Cardiac fibroblast (primary cell): Measurements from ENCODE around the gene COX19.
"Not testable (repeated sequence)": the region's sequence is repeated elsewhere in the genome, so short reads cannot be mapped to it uniquely, and the experiment has no call there.

ENCODE experiments used
- DNase-seq, 2 donors: peaks; one replicate each; pipeline versions ENCODE4 v3.0.0 to v3.0.0-alpha.2; 2010; ENCODE audit warnings: low read depth in 2 of 2
- H3K4me3 ChIP-seq, 2 donors: replicated peaks in 1 of 2; 1 replicate in 1 of 2; 2 replicates in 1 of 2; pipeline ENCODE4 v1.5.1; 2011; ENCODE audit warnings: low read depth in 2 of 2, low read length in 2 of 2, mild to moderate bottlenecking in 2 of 2, moderate library complexity in 1 of 2
- CTCF ChIP-seq: IDR thresholded peaks from one replicate; pipeline ENCODE4 v1.5.1; 2011; ENCODE audit warnings: low read depth, mild to moderate bottlenecking, low read length, inconsistent platforms

COX19 gene

GRCh38 chr7:962401-963081, 12.8 kb downstream of the COX19 start:
- no peak overlapping the region for H3K4me3 ChIP-seq
- DNase-seq, result no peak
- no peak for TF ChIP-seq CTCF

- TF ChIP-seq CTCF, result no peak
- no peak for DNase-seq
- no peak overlapping the region for H3K4me3 ChIP-seq
These were observed 13.6 kb downstream of the COX19 start for GRCh38 chr7:961546-962400.

GRCh38 chr7:960972-961371, 14.4 kb downstream of the COX19 start:
- not testable (repeated sequence) for H3K4me3 ChIP-seq
- peak in 1 of 2 donors; percentile 42 for DNase-seq

- no peak overlapping the region for H3K4me3 ChIP-seq
- no peak for DNase-seq
- no peak for TF ChIP-seq CTCF
These were observed 15.0 kb downstream of the COX19 start for GRCh38 chr7:960269-960871.

GRCh38 chr7:959740-960139, 15.6 kb downstream of the COX19 start:
- DNase-seq, H3K4me3 ChIP-seq: not testable (repeated sequence)

- no peak for TF ChIP-seq CTCF
- DNase-seq, result no peak
- H3K4me3 ChIP-seq, result no peak overlapping the region
These were observed 16.1 kb downstream of the COX19 start for GRCh38 chr7:959271-959670.

GRCh38 chr7:958221-959200, 16.8 kb downstream of the COX19 start:
- no peak for TF ChIP-seq CTCF
- H3K4me3 ChIP-seq, result no peak overlapping the region
- DNase-seq, result no peak
